ENCODE measurements around the gene FLRT2. TPM values are rescaled to one million over a fixed set of nuclear protein-coding genes. Genes with fewer than 3 reads are reported as not detected.

FLRT2 gene
- total RNA-seq, 1 experiment from 2014 or later, result 17.0 TPM

DNA sequence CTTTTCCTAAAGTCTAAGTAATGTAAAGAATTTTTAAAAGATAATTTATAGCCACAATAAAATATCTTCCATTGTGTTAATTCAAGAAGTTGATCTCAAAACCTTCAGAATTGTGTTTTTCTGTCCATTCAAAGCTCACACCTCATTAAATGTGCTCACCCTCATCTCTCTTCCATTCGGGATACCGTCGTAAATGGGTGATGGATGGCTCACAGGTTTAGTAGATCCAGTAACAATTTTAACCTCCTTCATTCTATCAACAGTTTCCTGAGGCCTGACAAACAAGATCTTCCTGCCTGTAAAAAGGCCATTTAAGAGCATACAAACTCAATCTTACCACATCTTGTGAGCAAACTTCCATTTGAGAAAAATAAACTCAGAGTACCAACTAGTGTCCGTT is 9.4 kb upstream of the FLRT2 start:
- no peaks in the 10 kb centered on the region for H3K9me3 ChIP-seq (replicated peaks)
- H3K4me3 ChIP-seq, result no peak overlapping the region
- no peaks in the 10 kb centered on the region for H3K36me3 ChIP-seq
- no peak for DNase-seq (ENCODE audit: low read depth in 1 of 2, low spot score in 2 of 2)
- H3K4me1 ChIP-seq (replicated peaks), result peaks cover 47% of the 10 kb centered on the region
- no peaks in the 10 kb centered on the region for H3K27me3 ChIP-seq (replicated peaks)
- no peak overlapping the region for H3K27ac ChIP-seq

DNA sequence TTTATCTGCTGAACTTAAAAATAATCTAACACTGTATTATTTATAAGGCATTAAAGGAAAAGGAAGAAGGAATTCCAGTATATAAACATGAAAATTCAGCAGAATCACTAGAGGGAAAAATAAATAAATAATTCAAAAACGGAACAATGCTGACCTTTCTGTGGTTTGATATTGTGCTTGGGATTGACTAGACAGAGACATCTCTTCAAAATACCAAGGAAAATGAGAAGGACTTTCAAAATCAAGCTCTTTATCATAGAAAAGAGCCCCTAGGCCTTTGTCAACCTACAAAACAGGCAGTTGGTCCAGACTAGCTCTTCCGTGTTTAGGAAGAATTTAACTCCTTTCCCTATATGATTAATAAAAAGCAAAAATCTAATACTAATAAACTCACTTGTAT is 6.3 kb upstream of the FLRT2 start:
- Histone ChIP-seq H3K4me1 (replicated peaks) (peaks cover 49% of the 10 kb centered on the region), H3K27me3 (replicated peaks) (no peaks in the 10 kb centered on the region), H3K9me3 (replicated peaks) (no peaks in the 10 kb centered on the region), H3K27ac (no peak overlapping the region), H3K4me3 (no peak overlapping the region), H3K36me3 (no peaks in the 10 kb centered on the region)
- peak in 1 of 2 experiments; percentile 27 for DNase-seq (ENCODE audit: low read depth in 1 of 2, low spot score in 2 of 2)

DNA sequence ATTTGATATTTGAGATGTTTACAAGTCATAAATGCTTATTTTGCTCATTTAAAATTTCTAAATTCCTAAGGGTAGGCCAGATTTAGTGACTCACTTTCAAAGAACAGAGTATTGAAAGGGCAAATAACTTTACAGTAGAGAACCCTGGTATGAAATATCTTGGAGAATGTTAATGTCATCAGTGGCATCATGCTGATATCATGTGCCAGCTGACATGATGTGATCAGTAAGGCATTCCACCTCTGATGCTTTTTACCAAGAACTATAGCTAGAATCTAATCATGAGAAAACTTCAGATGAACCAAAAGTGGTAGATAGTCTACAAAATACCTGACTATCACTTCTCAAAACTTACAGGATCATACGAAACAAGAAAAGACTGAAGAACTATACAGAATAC is 2.9 kb upstream of the FLRT2 start:
- H3K27me3 ChIP-seq (replicated peaks), result no peaks in the 10 kb centered on the region
- H3K9me3 ChIP-seq (replicated peaks), result no peaks in the 10 kb centered on the region
- H3K4me3 ChIP-seq, result no peak overlapping the region
- H3K4me1 ChIP-seq (replicated peaks), result peaks cover 42% of the 10 kb centered on the region
- peak in 1 of 2 experiments; percentile 45 for DNase-seq (ENCODE audit: low read depth in 1 of 2, low spot score in 2 of 2)
- peaks cover 5% of the 10 kb centered on the region; the same call in 1 of the 2 replicates for H3K36me3 ChIP-seq
- peak overlapping the region; percentile 91 for H3K27ac ChIP-seq

DNA sequence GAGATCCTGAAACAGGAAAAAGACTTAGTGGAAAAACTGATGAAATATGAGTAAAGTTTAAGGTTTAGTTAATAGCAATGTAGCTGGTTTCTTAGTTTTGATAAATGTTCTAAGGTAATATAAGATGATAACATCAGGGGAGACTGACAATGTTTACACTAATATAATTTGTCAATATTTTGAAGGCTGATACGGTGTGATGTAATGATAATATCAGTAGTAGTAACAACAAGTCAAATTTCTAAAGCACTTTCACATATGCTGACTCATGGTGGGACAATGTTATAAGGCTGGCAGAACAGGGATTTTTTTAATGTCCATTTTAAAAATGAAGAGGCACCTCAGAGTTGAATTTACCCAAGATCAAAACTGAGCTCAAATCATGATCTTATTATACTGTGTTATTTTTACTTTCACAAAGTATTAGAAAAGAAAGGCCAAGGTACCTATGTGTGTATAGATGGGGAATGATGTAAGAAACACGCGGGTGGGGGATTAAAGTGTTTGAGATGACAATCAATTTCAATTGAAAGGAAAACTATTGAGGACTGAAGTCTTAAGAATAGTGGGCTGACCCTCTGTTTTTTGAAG is 2.4 kb upstream of the FLRT2 start:
- Histone ChIP-seq H3K4me3 (peak overlapping the region; percentile 83), H3K27ac (peak overlapping the region; percentile 91), H3K4me1 (replicated peaks) (peaks cover 46% of the 10 kb centered on the region), H3K36me3 (peaks cover 5% of the 10 kb centered on the region; the same call in 1 of the 2 replicates), H3K27me3 (replicated peaks) (no peaks in the 10 kb centered on the region), H3K9me3 (replicated peaks) (no peaks in the 10 kb centered on the region)
- DNase-seq (ENCODE audit: low read depth in 1 of 2, low spot score in 2 of 2), result peak in 1 of 2 experiments; percentile 52

DNA sequence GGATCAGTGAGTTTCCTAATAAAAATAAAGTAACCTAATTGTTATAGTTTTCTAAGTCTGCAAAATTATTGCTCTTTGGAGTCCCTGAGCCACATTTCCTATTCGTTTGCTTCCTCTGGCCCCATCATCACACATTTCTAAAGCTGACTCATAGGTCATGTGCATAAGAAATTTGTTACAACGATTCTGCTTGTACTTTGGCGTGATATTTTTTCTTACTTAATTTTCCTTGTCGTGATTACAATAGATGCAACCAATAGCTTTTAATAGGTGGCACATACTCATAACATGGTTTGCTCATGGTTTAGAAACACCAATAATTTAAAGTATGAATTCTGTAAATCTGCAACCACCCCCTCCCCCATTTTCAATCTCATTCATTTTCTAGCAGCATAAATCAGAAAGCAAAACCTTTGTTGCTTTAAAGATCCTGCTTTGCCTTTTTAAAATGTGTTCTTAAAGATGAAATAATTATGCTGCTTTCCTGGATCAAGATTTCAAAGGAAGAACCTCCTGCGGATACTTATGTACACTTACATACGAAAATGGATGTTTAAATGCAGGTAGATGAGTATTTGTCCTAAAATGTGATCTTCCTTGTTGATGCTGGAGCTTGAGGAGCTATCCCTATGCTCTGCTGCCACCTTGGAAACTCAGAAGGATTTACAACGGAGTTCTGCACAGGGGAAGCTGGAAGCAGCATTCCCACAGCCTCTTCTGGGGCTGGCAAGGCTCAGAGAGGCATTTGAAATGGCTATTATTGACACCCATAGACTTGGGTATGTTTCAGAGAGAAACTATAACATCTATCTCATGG is 1.7 kb upstream of the FLRT2 start:
- H3K36me3 ChIP-seq, result peaks cover 5% of the 10 kb centered on the region; the same call in 1 of the 2 replicates
- peak; percentile 65 to 82 for DNase-seq (ENCODE audit: low read depth in 1 of 2, low spot score in 2 of 2)

DNA sequence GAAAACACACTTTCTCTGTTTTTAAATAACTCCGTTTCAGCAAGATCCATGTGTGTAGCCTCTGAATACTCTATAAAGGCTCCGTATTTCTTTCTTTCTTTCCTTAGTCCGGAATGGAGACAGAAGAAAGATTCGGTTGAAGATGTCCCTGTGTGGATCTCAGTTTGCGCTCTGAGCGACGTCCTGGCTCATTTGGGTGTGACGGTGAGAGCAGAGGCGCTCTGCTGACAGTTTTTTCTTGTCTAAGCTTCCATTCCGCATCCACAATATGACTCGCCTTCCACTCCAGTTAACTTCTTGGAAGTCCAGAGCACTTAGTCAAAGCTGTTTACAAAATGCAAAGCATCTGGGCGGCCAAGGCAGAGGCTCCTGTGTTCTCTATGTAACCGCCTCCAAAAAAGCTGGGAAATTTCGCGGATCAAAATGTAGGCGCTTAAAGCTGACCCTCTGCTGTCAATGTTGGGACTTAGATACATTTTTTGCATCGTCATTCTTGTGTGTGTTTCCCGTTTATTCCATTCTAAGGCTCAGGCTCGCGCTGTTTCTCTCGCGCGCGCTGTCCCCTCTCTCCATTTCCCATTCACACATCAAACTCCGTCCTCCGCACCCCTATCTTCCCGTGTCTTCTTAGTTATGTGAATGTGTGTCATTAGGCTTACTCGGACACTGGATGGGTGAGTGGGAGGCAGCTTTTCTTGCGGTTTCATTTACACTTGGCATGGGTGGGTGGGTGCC is 880 bp upstream of the FLRT2 start:
- H3K4me1 ChIP-seq (replicated peaks), result peaks cover 36% of the 10 kb centered on the region
- no peaks in the 10 kb centered on the region for H3K27me3 ChIP-seq (replicated peaks)
- H3K9me3 ChIP-seq (replicated peaks), result no peaks in the 10 kb centered on the region
- peak overlapping the region; percentile 83 for H3K4me3 ChIP-seq
- peak overlapping the region; percentile 91 for H3K27ac ChIP-seq
- peak; percentile 79 to 83 for DNase-seq (ENCODE audit: low read depth in 1 of 2, low spot score in 2 of 2)
- H3K36me3 ChIP-seq, result peaks cover 5% of the 10 kb centered on the region; the same call in 1 of the 2 replicates

More for the DNA sequence above, 1.7 kb upstream of the FLRT2 start:
- peak overlapping the region; percentile 91 for H3K27ac ChIP-seq
- H3K4me3 ChIP-seq, result peak overlapping the region; percentile 83
- peaks cover 44% of the 10 kb centered on the region for H3K4me1 ChIP-seq (replicated peaks)
- no peaks in the 10 kb centered on the region for H3K27me3 ChIP-seq (replicated peaks)
- no peaks in the 10 kb centered on the region for H3K9me3 ChIP-seq (replicated peaks)

DNA sequence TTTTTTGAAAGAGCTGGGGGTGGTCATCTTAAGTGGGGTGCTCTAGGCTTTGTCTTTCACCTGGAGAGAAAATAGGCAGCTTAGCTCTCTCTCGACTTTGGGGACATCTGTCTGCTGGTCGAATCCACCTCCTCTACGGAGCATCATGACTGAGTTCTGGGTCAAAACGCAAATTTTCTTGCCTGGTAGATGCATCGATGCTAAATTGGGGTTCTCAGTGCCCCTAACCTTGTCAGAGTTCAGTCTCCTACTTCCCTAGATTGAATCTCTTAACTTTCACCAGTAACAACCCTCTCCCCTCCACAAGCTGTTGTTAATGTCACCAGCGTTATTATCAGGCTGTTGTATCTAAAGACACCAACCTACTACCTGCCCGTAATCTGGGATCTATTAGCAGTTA is 682 bp downstream of the FLRT2 start:
- no peaks in the 10 kb centered on the region for H3K27me3 ChIP-seq (replicated peaks)
- no peaks in the 10 kb centered on the region for H3K9me3 ChIP-seq (replicated peaks)
- H3K4me3 ChIP-seq, result peak overlapping the region; percentile 83
- H3K27ac ChIP-seq, result peak overlapping the region; percentile 78
- no peak for DNase-seq (ENCODE audit: low read depth in 1 of 2, low spot score in 2 of 2)
- peaks cover 5% of the 10 kb centered on the region; the same call in 1 of the 2 replicates for H3K36me3 ChIP-seq
- H3K4me1 ChIP-seq (replicated peaks), result peaks cover 37% of the 10 kb centered on the region

DNA sequence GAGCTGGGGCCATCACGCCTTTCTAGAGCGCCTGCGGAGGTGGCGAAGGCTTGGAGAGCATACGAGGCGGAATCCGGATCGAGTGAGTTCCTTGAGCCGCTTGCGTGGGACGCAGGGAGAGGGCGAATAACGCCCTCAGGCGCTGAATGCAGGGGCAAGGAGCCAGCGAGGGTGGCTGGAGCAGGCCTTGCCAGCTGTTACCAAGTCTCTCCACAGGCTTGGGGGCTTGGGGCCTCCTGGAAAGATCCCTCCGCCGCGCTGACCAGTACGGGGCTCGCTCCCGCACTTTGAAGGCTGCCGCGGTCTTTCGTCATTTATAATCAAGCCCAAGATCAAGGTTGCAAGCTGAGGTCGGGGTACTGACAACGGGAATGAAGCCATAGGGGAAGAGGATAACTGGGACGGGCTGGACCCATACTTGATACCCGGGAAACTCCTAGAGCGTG is 1.2 kb downstream of the FLRT2 start:
- Histone ChIP-seq H3K27ac (peak overlapping the region; percentile 78), H3K4me3 (peak overlapping the region; percentile 83), H3K4me1 (replicated peaks) (peaks cover 41% of the 10 kb centered on the region), H3K27me3 (replicated peaks) (no peaks in the 10 kb centered on the region), H3K36me3 (peaks cover 5% of the 10 kb centered on the region), H3K9me3 (replicated peaks) (no peaks in the 10 kb centered on the region)
- DNase-seq (ENCODE audit: low read depth in 1 of 2, low spot score in 2 of 2), result peak; percentile 82 to 90

DNA sequence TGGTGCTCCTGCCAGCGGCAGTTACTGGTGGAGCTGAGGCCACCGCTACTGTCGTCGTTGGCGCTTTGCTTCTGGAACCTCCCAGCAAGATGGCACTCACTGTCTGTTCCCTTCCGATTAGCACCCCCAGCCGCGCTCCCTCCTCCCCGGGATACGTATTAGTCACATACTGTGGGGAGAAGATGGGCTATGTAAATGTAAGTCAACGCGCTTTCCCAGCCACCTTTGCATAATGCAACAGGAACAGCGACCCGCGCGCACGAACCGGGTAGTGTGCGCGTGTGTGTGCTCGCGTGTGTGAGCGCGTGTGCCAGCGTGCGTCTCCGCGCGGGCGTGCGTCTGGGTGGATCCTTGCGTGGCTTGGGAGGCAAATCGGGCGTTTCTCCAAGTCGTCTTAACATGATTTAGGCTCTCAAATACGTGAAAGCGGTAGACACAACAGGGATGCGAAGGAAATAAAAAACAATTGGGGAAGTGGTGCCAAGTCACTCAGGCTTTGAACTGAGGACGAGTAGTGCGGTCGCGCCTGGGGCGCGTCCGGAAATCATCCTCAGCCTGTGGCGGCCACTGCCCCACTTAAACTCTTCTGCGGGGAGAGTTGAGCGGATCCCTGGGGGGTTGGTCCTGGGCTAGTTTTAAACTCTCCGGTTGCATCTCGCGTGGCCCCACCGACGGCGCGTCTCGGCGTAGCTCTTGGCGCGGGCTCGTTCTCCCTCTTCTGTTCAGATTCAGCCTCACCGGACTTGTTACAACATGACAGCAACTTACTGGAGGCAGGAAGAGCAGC is 1.8 kb downstream of the FLRT2 start:
- DNase-seq (ENCODE audit: low read depth in 1 of 2, low spot score in 2 of 2), result peak; percentile 89 to 91
- Histone ChIP-seq H3K36me3 (peaks cover 5% of the 10 kb centered on the region), H3K9me3 (replicated peaks) (no peaks in the 10 kb centered on the region), H3K4me3 (peak overlapping the region; percentile 83), H3K27me3 (replicated peaks) (no peaks in the 10 kb centered on the region), H3K4me1 (replicated peaks) (peaks cover 43% of the 10 kb centered on the region), H3K27ac (peak overlapping the region; percentile 78)

DNA sequence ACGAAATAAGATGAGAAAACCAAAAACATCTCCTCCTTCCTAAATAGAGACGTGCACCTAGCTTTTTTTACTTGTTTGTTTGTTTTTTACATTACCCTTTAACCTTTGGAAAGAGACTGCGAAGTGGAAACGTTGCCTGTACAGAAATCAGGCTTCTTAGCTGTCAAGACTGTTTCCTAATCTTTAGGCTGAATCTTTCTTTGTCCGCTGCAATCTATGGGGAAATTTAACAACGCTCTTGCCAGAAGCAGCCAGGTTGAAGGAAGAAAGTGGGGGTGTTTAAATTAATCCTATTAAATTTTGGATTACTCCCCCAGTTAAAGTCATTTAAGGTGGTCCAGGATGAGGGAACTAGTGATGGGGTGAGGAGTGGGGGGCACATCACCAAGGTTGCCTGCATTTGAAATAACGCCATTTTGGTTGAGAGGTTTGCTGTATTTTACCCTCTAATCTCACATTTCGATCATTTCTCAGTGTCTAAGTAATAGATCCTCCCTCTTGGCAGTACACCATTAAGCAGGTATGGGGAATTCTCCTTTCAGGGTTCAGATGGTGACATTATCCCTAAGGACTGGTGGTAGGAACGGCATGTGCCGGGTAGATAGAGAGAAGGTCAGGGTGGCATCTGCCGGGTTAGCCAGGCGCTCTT is 2.6 kb downstream of the FLRT2 start:
- H3K4me1 ChIP-seq (replicated peaks), result peaks cover 39% of the 10 kb centered on the region
- no peak for DNase-seq (ENCODE audit: low read depth in 1 of 2, low spot score in 2 of 2)
- no peaks in the 10 kb centered on the region for H3K9me3 ChIP-seq (replicated peaks)
- H3K4me3 ChIP-seq, result peak overlapping the region; percentile 83
- H3K27me3 ChIP-seq (replicated peaks), result no peaks in the 10 kb centered on the region
- peak overlapping the region; percentile 78 for H3K27ac ChIP-seq
- peaks cover 5% of the 10 kb centered on the region for H3K36me3 ChIP-seq

DNA sequence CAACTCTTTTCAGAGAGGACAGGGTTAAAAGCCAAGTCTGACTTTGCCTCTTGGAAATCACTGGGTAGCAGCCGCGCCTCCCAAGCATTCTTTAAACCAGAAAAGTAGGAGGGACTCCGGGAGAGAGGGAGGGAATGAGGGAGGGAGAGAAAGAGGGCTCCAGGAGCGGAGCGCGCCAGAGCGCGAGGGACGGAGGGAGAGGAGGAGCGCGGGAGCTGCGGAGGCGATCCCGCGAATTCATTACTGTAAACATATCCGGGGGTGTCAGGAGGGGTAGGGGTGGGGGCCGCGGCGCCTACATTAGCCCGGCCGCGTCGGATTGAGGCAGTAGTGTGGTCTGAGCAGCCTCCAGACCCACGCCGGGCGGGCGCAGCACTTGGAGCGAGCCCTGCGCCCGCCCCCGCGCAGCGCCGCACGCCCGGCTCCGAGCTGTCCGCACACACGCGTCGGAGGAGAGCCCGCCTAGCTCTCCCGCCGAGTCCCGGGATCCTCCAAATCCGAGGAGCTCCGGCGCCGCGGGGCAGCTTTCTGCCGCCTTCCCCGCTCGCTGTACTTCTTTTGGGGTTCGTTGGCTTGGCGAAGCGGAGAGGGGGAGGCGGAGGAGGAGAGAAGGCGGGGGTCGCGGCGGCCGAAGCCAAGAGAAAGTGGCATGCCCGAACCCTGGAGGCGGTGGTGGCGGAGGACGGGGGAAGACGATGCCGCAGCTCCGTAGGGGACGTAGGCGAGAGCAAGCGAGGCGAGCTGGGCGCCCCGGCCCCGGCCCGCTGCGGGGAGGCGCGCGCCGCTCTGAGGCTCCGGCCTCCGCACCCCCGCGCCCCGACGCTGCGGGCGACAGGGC is 3.3 kb downstream of the FLRT2 start:
- H3K9me3 ChIP-seq (replicated peaks), result no peaks in the 10 kb centered on the region
- peak overlapping the region; percentile 83 for H3K4me3 ChIP-seq
- H3K27ac ChIP-seq, result peak overlapping the region; percentile 78
- no peaks in the 10 kb centered on the region for H3K27me3 ChIP-seq (replicated peaks)
- peak; percentile 80 to 82 for DNase-seq (ENCODE audit: low read depth in 1 of 2, low spot score in 2 of 2)
- H3K36me3 ChIP-seq, result peaks cover 8% of the 10 kb centered on the region
- peaks cover 37% of the 10 kb centered on the region for H3K4me1 ChIP-seq (replicated peaks)

DNA sequence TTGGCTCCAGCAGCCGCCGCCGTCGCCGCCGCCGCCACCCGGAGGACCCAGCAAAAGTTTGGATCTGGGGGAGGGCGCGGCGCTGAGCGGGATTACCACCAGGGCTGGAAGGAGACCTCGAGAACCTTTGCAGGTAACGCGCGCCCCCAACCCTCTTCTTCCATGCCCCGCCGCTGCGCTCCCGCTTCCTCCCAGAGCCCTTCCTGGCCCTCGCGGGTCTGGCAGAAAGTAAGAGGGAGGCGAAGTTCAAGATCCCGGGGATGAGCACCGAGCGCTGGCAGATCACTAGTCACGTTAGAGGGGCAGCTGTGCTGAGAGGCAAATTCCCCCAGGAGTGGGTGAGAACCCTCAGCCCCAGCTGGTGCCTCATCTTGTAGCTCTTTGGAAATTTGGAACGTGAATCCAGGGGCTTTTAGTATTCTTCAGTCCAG is 3.9 kb downstream of the FLRT2 start:
- H3K36me3 ChIP-seq, result peaks cover 14% of the 10 kb centered on the region
- peak in 1 of 2 experiments; percentile 43 for DNase-seq (ENCODE audit: low read depth in 1 of 2, low spot score in 2 of 2)
- H3K4me1 ChIP-seq (replicated peaks), result peaks cover 32% of the 10 kb centered on the region
- H3K27me3 ChIP-seq (replicated peaks), result no peaks in the 10 kb centered on the region
- peak overlapping the region; percentile 83 for H3K4me3 ChIP-seq
- H3K9me3 ChIP-seq (replicated peaks), result no peaks in the 10 kb centered on the region
- 0 out of 2 replicates have a peak overlapping the region, but pooled peaks have one; percentile 8 for H3K27ac ChIP-seq

Data from SJSA1 (cell line).